ENCODE results near the gene PRSS53.

Gene PRSS53

DNA sequence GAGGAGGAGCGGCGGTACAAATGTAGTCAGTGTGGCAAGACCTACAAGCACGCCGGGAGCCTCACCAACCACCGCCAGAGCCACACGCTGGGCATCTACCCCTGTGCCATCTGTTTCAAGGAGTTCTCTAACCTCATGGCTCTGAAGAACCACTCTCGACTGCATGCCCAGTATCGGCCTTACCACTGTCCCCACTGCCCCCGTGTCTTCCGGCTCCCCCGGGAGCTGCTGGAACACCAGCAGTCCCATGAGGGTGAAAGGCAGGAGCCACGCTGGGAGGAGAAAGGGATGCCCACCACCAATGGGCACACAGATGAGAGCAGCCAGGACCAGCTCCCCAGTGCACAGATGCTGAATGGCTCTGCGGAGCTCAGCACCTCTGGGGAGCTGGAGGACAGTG, 11.7 kb downstream of the PRSS53 start:
- DNase-seq, result no peak

DNA sequence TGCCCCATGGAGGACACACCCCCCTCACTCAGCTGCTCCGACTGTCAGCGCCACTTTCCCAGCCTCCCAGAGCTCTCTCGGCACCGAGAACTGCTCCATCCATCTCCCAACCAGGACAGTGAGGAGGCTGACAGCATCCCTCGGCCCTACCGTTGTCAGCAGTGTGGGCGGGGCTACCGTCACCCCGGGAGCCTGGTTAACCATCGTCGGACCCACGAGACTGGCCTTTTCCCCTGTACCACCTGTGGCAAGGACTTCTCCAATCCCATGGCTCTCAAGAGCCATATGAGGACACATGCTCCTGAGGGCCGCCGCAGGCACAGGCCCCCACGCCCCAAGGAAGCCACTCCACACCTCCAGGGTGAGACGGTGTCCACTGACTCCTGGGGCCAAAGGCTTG, 12.4 kb downstream of the PRSS53 start:
- no peak for DNase-seq

DNA sequence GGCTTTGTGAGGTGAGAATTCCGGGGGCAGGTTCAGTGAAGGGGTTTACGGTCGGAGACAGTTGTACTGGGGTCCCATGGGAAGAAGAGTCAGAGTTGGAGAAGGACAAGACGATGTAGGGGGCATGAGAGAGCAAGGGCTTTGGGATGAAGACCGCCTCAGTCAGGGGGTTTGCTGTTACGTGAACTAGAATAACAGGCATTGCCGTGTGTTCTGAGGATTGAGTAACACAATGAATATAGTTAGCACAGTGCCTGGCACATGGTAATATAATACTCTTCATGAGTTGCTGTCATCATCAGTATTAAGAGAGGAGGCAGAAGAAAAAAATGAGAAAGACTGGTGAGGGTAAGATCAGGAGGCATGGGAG, 13.9 kb downstream of the PRSS53 start:
- no peak for DNase-seq

DNA sequence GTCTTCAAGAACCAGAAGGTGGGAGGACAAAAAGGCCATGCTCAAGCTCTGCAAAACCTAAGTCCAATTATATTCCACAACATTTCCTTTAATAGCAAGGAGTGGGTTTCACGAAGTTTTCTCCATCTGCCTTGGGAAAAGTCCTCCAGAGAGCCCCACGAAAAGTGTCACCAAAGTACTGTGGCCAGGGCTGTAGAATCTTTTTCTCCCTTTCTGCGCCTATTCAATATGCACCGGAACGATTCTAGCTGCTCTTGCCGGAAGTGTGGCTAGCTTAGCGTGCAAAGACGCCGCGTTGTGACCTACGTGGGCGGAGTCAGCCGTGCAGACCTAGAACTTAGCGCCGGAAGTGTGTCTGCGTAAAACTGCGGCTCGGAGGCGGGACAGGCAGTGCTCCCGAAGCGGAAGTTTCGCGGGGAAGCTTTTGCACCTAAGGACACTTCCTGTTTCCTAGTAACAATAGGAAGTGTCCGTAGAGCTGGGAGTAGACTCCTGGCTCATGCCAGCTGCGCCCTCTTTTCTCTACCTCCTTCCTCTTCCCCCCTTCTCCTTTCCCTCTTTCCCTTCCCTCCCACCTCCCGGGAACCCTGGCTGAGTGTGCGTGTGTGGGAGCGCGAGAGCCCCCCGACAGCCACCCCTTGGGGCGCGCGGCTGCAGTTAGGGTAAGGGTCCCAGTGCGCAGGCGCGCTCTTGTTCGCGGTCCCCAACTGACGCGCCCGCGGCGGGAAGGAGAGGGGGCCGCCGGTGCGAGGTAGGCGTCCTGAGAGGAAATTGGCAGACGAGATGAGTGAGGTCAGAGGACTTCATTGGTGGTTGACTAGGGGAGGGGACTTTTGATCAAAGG, 14.6 kb downstream of the PRSS53 start, which contains the start of the genes ZNF646 and ZNF668:
TSS of gene ZNF646 (plus strand) at position 453 of the 844 bp plus-strand sequence. CDS start 1,903 bp downstream, outside the sequence.
TSS of gene ZNF668 (minus strand) at position 271 of the 844 bp plus-strand sequence. CDS start 9,781 bp downstream, outside the sequence.
- DNase-seq, result peak; percentile 94

DNA sequence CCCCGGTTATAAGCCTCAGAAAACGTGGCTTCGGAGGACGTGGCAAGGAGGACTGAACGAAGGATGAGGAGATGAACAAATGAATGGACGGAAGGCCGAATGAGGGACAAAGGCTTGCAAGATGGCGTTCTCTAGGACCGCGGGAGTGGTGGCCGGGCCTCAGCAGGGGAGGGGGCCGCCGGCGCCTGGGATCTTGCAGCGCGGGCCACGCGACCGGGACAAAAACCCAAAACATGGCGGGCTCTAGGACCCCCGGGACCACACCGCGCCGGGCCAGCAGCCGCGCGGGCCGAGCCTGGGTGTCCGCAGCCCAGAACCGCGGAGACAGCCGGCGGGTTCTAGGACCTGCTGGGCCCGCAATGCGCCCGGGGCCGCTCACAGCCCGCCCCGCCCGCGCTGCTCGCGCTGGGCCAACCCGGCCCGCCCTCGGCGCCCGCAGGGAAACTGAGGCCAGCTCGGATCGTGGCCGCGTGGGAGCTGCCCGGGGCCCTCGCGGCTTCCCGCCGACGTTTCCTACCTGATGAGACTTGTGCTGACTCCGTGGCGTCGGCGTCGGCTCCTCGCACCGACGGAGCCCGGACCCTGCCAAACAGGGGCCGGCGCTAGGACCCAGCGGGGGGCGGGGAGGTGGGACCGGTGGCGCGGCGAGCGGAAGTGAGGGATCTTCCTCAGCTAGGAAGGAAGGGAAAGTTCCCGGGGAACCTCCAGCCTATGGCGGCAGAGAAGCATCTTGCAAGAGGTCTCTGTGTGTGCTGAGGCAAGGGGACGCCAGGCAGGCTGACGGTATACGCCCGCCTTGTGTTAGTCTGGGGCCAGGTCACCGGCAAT, 15.4 kb downstream of the PRSS53 start:
- DNase-seq, result peak; percentile 85

DNA sequence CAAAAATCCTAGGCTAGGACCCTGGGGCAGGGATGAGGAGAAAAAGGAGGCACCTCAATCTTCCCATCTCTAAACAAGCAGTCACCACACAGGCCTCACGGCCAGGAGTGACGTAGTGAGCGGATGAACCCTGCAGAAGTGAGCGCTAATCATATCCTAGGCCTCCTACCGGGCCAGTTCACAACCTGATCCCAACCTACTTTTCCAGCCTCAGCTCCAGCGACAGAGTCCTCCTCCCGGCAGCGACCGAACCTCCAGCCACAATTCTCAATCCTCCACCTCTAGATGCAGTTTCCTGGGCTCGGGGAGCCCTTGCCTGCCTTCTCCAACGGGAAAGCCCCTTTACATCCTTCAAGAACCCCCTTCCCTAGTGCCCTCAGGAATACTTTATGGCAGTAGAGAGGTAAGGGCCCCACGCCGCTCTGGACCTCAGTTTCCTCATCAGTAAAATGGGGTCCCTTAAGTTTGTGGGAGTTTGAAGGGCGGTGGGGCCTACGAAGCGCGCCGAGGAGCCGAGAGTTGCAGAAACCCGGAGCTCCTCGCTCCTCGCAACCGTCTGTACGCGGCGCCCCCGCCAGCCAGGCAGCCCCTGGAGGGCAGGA, 16.1 kb downstream of the PRSS53 start:
- DNase-seq, result no peak

DNA sequence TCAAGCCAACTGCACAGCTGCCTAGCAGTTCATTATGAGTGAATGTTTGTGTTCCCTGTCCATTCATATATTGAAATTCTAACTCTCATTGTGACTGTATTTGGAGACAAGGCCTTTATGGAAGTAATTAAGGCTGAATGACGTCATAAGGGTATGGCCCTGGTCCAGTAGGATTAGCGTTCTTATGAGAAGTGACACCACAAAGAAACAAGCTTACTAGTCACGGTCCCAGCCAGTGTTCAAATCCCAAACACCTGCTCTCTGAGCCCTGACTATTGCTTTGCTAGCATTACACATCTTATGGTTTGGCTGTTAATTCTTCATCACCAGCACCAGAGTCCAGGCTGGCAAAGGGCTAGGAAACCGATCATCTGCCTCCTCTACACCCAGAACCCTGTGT, 16.9 kb downstream of the PRSS53 start:
- no peak for DNase-seq

DNA sequence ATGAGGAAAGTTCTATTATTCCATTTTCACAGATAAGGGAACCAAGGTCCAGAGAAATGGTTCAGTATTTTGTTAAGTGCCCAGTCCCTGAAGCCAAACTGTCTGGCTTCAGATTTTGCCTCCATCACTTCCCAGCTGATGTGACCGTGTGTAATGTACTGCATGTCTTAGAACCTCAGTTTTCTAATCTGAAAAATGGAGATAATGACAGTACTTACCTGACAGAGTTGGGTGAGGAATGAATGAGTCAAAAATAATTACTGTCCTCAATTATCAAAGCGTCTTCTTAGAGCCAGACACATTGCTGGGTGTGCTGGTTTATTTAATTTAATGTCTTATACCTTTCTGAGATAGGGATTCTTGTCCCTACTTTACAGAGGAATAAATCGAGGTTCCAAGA, 21.4 kb downstream of the PRSS53 start:
- DNase-seq, result no peak

DNA sequence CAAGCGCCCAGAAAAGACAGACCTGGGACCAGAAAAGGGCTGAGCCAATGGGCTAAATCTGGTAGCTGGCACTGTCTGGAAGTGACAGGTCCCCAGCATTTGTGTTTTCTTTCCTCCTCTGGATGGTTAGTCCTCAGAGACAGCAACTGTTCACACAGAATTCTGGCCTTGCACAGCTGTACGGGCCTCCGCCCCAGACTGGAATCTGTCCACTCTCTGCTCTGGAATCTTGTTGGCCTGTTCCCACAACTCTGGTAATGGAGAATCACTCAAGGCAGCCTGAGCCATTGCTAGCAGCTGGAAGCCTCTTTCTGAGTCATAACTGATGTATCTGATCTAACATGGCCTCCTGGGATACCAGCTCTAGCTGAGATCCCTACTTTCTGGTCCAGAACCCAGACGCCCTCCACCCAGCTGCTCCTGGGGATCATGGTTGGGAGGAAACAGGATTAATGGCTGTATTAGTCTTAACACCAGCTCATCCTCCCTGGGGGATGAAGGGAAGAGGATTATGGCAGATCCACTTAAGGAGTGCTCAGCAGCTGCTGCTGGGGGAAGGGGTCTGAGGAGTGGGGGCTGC, 23.8 kb downstream of the PRSS53 start:
- DNase-seq, result no peak

DNA sequence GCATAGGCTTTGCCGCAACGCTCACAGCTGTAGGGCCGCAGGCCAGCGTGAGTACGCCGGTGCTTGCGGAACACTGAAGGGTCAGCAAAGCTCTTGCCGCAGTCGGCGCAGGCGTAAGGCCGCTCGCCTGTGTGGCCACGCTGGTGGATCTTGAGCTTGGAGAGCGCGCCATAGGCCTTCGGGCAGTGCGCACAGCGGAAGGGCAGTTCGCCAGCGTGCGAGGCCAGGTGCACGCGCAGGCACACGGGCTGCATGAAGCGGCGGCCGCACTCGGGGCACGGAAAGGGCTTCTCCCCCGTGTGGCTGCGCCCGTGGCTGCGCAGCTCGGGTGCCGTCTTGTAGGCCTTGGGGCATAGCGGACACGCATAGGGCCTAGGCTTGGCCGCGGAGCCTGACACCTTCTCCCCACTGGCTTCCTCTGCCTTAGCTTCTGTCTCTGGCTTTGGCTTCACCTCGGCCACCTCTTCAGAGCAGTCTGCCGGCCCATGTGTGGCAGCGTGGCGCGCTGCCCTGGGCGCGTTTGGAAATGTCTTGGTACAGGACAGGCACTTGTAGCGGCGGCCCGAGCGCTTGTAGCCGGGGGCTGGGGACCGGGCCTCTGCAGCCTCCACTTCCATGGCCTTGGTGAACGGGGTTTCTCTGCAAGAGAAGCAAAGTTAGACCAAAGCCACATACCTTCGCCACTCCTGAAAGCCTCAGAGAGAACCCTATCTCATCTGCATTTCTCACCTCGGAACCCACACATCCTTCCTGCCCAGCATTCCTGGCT, 24.7 kb downstream of the PRSS53 start:
- DNase-seq, result peak; percentile 33

DNA sequence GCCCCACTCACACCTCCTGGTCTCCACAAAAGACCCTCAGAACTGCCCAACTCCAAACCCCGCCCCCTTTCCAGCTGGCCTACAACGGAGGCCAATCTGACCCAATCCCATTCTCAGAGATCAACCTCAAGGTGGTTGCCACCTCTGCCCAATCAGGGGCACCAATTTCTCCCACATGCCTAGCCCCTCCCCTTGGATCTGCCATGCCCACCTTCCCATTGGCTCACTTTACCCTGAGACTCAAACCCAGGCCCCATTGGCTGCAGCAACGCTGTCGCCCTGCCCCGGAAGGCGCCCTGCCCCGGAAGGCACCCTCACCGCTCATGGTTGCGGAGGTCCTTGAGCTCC, 25.3 kb downstream of the PRSS53 start:
- no peak for DNase-seq

DNA sequence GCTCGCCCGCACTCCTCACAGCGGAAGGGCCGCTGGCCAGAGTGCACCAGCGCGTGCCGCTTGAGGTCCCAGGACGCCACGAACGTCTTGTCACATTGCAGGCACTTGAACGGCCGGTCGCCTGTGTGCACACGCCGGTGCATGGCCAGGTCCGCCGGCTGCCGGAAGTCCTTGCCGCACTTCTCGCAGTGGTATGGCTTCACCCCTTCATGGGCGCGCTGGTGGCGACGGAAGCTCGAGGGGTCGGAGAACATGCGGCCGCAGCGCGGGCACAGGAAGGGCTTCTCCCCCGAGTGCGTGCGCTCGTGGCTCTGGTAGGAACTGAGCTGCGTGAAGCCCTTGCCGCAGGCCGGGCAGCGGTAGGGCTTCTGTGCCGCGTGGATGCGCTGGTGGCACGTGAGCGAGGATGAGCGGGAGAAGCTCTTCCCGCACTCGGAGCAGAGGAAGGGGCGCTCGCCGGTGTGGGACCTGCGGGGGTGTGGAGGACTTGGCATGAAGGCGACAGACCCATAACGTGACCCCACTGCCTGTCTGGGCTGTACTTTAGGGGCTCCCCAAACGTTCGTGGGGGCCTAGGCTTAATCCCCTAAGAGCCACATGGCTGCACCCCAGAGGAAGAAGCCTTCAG, 26.8 kb downstream of the PRSS53 start:
- no peak for DNase-seq

DNA sequence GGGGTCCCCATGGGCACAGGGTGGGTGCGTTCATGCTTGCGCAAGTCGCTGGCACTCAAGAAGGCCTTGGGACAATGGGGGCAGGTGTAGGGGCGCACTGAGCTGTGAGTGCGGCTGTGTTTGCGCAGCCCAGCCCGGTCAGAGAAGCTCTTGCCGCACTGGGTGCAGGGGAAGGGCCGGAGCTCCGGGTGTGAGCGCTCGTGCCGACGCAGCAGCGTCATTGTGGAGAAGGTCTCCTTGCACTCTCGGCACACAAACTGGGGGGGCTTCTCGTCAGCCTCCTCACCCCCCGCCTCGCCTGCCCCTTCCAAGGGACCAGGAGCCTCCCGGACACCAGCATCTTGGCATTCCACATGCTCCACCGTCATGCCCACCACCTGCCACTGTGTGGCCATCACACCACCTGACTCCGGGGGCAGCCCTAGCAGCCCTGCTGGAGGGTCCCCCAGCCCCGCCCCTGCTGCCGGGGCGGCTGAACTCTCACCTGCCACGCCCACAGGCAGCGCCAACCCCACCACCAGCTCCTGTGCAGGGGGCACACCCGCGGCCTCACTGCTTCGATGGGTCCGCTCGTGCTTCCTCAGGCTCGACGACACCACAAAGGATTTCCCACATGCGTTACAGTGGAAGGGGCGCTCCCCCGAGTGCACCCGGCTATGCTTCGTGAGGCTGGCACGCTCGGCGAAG, 27.5 kb downstream of the PRSS53 start:
- no peak for DNase-seq

DNA sequence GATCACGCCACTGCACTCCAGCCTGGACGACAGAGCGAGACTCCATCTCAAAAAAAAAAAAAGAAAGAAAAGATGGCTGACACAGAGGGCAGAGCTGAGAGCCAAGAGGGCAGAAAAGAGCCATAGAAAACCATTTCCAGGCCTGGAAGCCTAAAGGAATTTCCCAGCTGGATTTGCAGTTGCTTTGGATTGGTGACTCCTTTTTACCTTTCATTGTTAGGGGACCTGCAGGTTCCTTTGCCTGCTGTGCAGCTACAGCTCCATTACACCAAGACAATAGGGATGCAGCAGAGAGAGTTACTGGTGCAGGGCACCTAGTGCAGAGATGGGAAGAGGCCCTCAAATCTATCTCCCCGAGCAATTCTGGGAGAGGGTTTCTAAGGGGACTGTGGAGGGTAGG, 33.1 kb downstream of the PRSS53 start:
- no peak for DNase-seq

DNA sequence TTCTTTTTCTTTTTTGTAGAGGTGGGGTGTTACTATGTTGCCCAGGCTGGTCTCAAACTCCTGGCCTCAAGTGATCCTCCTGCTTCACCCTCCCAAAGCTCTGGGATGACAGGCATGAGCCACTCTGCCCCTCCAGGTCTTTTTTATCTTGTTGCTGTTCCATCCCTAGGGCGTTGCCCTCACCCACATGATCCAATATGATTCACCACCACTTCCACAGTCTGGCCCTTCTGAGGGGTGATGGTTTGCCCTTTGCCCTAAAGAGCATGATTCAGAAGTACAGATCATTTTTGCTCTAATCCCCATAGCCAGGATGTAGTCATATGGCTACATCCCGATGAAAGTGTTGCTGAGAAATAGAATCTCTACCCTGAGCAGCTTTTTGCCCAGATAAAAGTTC, 36.6 kb downstream of the PRSS53 start:
- no peak for DNase-seq

DNA sequence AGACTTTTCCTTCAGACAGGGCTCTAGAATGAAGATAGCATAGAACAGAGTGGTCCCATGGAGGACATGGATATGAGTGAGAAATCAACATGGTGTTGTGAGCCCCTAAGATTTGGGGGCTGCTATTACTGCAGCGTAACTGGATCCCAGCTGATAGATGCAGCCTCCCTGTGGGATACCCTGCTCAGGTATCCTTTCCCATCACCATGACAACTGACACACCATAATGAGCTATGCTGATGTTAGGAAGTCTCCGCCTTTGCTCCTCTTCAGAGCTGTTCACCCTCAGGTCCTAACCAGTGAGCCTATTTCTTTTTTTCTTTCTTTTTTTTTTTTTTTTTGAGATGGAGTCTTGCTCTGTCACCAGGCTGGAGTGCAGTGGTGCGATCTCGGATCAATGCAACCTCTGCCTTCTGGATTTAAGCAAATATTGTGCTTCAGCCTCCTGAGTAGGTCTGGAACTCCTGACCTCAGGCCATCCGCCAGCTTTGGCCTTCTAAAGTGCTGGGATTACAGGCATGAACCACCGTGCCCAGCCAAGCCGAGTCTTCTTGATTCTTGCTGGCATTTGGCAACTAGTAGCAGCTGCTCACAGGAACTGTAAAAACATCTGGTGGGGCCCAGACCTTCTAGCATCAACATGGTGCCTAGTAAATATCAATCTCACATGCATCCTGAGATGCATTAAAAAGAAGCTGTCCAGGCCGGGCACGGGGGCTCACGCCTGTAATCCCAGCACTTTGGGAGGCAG, 38.3 kb downstream of the PRSS53 start:
- no peak for DNase-seq

DNA sequence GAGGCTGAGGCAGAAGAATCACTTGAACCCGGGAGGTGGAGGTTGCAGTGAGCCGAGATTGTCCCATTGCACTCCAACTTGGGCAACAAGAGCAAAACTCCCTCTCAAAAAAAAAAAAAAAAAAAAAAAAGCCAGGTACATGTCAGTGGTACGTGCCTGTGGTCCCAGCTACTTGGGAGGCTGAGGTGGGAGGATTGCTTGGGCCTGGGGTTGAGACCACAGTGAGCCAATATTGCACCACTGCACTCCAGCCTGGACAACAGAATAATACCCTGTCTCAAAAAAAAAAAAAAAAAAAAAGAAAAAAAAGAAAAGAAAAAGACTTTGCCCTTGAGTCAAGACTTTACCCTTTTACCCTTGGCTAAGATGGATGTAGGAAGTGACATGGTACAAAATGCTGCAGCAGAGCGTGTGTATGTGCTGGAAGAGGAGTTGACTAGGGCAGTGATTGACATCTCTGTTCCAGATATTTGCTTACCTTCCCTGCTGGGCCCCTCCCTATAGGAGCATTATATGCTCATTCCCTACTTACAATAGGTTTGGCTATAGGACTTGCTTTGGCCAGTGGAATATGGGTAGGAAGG, 44.8 kb downstream of the PRSS53 start:
- no peak for DNase-seq

DNA sequence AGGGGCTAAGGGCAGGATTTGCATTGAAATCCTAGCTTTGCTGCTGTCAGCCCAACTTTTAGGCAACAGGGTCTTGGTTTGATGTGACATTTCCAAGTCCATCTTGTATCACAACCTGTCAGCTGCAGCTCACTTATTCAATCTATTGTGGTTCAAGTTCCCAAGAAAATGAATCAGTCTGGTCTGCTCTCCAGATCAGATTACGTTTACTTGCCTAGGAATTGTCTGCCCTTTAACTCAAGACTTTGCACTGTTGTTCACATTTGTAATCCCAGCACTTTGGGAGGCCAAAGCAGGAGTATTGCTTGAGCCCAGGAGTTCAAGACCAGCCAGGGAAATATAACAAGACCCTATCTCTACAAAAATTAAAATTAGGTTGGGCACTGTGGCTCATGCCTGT, 45.4 kb downstream of the PRSS53 start:
- no peak for DNase-seq

DNA sequence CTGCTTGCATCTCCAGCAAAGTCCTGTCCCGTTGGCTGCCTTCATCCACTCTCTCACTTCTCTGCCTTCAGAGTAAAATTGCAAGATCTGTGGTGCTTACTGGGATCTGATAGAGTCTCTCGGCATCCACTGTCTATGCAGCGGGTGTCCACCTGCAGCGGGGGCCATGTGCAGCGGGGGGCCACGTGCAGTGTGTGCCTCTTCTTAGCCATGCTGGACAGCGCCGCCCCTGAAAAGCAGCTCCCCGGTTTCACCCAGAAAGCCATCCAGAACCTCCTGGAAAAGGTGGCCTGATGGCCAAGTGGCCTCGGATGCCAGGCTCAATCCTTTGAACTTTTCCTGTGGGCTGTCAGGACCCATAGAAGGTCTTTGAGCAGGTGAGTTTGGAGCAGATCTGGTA, 45.9 kb downstream of the PRSS53 start:
- DNase-seq, result no peak

DNA sequence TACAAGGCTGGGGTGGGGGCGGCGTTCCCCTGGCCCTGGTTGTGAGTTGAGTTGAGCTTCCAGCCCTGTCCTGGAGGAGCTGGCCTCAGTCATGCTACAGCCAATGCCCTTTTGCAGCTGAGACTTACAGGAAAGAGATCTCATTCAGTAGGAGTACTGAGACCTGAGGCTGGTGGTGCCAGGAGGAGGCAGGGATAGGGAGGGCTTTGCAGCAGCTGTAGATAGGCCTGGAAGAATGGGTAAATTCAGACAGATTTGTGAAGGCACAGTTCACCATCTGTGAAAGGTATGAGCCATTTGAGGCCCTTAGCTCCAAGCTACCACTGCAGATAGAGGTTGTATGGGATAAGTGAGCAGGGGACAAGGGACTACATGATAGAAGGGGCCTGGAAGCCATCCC, 49.8 kb downstream of the PRSS53 start:
- DNase-seq, result no peak
